ENCODE measurements around the gene DNER.

DNA sequence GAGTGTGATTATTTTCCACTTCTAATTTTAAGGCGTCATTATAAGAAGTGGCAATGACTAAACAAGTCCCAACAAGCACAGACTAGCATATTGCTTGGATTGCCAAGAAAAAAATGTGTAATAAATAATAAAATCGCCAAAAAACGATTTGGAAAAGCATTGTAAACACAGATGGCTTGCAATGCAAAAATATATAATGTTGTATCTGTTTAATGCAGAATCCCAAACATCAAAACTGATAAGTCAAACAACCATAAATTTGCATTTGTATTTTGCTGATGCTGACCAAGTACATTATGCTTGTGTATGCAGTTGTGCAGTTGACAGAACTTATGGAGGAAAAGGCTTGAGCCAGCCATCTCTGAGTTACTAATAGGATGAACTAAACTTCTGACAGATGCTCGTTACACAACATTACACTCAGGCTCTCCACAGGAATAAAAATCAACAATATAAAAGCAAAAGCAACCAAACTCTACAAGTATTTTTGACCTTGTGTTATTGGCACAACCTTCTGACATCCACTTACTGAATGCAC is 68.1 kb downstream of the DNER start:
- TF ChIP-seq ELF4 (CRISPR knock-in tag; IDR thresholded peaks at IDR 0.05; ENCODE audit: borderline replicate concordance): no peak
- no peak for TF ChIP-seq ZNF678 (CRISPR knock-in tag; IDR thresholded peaks at IDR 0.05)
- TF ChIP-seq, protein P1, sequence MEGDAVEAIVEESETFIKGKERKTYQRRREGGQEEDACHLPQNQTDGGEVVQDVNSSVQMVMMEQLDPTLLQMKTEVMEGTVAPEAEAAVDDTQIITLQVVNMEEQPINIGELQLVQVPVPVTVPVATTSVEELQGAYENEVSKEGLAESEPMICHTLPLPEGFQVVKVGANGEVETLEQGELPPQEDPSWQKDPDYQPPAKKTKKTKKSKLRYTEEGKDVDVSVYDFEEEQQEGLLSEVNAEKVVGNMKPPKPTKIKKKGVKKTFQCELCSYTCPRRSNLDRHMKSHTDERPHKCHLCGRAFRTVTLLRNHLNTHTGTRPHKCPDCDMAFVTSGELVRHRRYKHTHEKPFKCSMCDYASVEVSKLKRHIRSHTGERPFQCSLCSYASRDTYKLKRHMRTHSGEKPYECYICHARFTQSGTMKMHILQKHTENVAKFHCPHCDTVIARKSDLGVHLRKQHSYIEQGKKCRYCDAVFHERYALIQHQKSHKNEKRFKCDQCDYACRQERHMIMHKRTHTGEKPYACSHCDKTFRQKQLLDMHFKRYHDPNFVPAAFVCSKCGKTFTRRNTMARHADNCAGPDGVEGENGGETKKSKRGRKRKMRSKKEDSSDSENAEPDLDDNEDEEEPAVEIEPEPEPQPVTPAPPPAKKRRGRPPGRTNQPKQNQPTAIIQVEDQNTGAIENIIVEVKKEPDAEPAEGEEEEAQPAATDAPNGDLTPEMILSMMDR (CRISPR knock-in tag; IDR thresholded peaks at IDR 0.05): no peak
- TF ChIP-seq POGZ (CRISPR knock-in tag; IDR thresholded peaks at IDR 0.05): no peak
- TF ChIP-seq JUNB (CRISPR knock-in tag; IDR thresholded peaks at IDR 0.05; ENCODE audit: borderline replicate concordance): no peak
- no peak for TF ChIP-seq TAF1 (CRISPR knock-in tag; IDR thresholded peaks at IDR 0.05)
- no peak for TF ChIP-seq ZFP82 (CRISPR knock-in tag; IDR thresholded peaks at IDR 0.05; ENCODE audit: borderline replicate concordance)
- no peak for TF ChIP-seq MED8 (CRISPR knock-in tag; IDR thresholded peaks at IDR 0.05; ENCODE audit: insufficient replicate concordance)
- TF ChIP-seq POLR2AphosphoS5 (IDR thresholded peaks at IDR 0.05; ENCODE audit: low read depth, low read length): no peak
- TF ChIP-seq JUN (CRISPR knock-in tag; IDR thresholded peaks at IDR 0.05): no peak
- TF ChIP-seq ZNF44 (CRISPR knock-in tag; IDR thresholded peaks at IDR 0.05): no peak
- TF ChIP-seq ZNF335 (CRISPR knock-in tag; IDR thresholded peaks at IDR 0.05): no peak

Data from HepG2 (cell line).